Tibial artery (tissue), 4 donors: ENCODE results near the gene CMTM4.

Source experiments
- DNase-seq, 2 donors: peaks; one replicate each; pipeline ENCODE4 v3.0.0-alpha.2; 2019
- H3K27ac ChIP-seq, 2 donors: fragments of 200-600 bp; sonication (generic) in 1 of 2; 1 replicate in 1 of 2; 2 replicates in 1 of 2; pipeline ENCODE4 v1.5.1; 2018 to 2019; ENCODE audit warnings: mild to moderate bottlenecking in 1 of 2
- H3K27me3 ChIP-seq, 2 donors: fragments of 200-600 bp; sonication (generic) in 1 of 2; one replicate each; pipeline versions ENCODE4 v1.5.1 to v1.6.0; 2016 to 2019
- H3K36me3 ChIP-seq, 3 donors: fragments of 200-600 bp; sonication (generic) in 2 of 3; one replicate each; pipeline ENCODE4 v1.5.1; 2016 to 2019; ENCODE audit warnings: mild to moderate bottlenecking in 2 of 3
- H3K4me1 ChIP-seq, 4 donors: fragments of 200-600 bp; sonication (generic) in 2 of 4; 1 replicate in 3 of 4; 2 replicates in 1 of 4; pipeline ENCODE4 v1.5.1; 2016 to 2019
- H3K4me3 ChIP-seq, 2 donors: fragments of 200-600 bp; sonication (generic) in 1 of 2; 1 replicate in 1 of 2; 2 replicates in 1 of 2; pipeline ENCODE4 v1.5.1; 2018 to 2019; ENCODE audit warnings: mild to moderate bottlenecking in 2 of 2
- H3K9me3 ChIP-seq, 3 donors: fragments of 200-600 bp; sonication (generic) in 1 of 3; one replicate each; pipeline ENCODE4 v1.5.1; 2016 to 2019
- intact Hi-C: fragments of 100-400 bp; cut with DNase I; formaldehyde crosslinking; loops from one replicate; pipeline ENCODE4 v1.15.0; 2023; ENCODE audit warnings: low total_unique reads
- TF ChIP-seq, protein P1 (sequence below), 2 experiments: fragments of 200-600 bp in 1 of 2; fragments of 450-650 bp in 1 of 2; IDR thresholded peaks; one replicate each; pipeline ENCODE4 v1.5.1; 2017 to 2019; ENCODE audit warnings: antibody characterized with exemption in 2 of 2, mild to moderate bottlenecking in 1 of 2, moderate library complexity in 1 of 2

Gene CMTM4

DNA sequence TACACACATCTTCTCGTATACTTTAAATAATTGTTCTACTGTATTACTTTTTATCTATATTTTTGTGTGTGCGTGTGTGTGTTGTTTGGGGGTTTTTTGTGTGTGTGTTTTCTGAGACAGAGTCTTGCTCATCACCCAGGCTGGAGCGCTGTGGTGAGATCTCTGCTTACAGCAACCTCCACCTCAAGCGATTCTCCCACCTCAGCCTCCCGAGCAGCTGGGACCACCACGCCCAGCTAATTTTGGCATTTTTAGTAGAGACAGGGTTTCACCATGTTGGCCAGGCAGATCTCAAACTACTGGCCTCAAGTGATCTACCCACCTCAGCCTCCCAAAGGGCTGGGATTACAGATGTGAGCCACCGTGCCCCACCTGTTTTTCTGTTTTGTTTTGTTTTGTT is 1.5 kb upstream of the CMTM4 start:
- TF ChIP-seq, protein P1, sequence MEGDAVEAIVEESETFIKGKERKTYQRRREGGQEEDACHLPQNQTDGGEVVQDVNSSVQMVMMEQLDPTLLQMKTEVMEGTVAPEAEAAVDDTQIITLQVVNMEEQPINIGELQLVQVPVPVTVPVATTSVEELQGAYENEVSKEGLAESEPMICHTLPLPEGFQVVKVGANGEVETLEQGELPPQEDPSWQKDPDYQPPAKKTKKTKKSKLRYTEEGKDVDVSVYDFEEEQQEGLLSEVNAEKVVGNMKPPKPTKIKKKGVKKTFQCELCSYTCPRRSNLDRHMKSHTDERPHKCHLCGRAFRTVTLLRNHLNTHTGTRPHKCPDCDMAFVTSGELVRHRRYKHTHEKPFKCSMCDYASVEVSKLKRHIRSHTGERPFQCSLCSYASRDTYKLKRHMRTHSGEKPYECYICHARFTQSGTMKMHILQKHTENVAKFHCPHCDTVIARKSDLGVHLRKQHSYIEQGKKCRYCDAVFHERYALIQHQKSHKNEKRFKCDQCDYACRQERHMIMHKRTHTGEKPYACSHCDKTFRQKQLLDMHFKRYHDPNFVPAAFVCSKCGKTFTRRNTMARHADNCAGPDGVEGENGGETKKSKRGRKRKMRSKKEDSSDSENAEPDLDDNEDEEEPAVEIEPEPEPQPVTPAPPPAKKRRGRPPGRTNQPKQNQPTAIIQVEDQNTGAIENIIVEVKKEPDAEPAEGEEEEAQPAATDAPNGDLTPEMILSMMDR (IDR thresholded peaks at IDR 0.05) = no peak
- Histone ChIP-seq H3K36me3 (no peaks in the 10 kb centered on the region), H3K4me3 (no peak overlapping the region), H3K27ac (no peak overlapping the region), H3K27me3 (no peaks in the 10 kb centered on the region), H3K9me3 (no peaks in the 10 kb centered on the region), H3K4me1 (peaks cover 0 to 32% (median 15%) of the 10 kb centered on the region in 4 donors)
- intact Hi-C loops = no loop called here
- no peak for DNase-seq

DNA sequence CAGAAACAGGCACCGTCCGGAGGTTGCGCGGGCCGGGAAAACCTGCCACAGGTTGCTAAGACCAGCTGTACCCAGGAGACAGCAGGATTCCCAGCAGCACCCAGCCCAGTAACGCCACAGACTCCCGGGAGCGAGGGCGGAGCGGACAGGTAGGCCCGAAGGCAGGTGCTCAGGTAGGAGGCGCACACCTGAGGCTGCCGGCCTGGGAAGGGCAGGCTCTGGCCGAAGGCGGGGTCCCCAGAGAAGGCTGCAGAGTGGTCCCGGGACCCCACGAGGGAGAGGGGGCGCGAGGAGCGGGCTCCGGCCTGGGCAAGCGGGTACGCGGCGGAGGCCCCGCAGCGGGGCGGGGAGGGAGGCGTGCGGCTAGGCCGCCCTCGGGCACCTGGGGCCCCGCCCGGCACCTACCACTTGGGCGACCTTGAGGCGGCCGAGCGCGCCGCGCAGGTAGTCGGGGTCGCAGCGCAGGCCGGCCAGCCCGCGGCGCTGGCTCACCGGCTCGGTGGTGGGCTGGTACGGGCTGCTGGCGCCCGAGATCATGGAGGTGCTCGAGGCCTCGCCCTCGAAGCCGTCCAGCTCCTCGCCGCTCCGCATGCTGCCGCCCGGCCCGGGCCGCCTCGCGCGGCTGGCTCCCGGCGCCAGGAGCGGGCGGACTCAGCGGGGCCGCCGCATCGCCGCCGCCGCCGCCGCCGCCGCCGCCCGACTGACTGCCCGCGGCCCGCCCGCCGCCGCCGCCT is 441 bp downstream of the CMTM4 start:
- TF ChIP-seq, protein P1 (IDR thresholded peaks at IDR 0.05) = no peak
- peak in 1 of 2 donors; percentile 69 for DNase-seq
- Histone ChIP-seq H3K36me3 (no peaks in the 10 kb centered on the region), H3K27ac (peak overlapping the region; percentile 59 to 72), H3K9me3 (no peaks in the 10 kb centered on the region), H3K27me3 (no peaks in the 10 kb centered on the region), H3K4me3 (peak overlapping the region; percentile 82 to 93), H3K4me1 (peaks cover 0 to 28% (median 14%) of the 10 kb centered on the region in 4 donors)
- intact Hi-C loops = no loop called here

DNA sequence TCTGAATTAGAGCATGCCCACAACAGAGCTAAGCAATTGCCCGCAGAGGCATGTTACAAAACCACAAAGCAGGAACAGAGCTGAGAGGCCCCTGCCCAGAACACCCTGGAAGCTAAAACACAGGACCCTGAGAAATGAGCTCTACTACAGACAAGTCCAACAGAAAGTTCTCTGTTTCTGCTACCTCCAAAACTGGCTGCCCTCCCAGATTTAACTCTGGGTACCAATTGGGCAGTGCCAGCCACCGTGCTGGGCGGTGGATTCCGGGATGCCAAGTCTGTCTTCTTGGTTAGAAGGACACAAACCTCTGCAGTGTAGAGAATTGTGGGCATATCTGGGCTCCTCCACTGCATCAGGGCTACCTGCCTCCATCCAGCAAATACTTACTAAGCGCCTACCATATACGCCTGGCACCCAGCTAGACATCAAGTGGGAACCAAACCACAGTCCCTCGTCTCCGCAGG is 1.0 kb downstream of the CMTM4 start:
- H3K27ac ChIP-seq = peak overlapping the region; percentile 59 to 72
- no peaks in the 10 kb centered on the region for H3K36me3 ChIP-seq
- TF ChIP-seq, protein P1 (IDR thresholded peaks at IDR 0.05) = no peak
- H3K4me1 ChIP-seq = peaks cover 0 to 28% (median 14%) of the 10 kb centered on the region in 4 donors
- intact Hi-C loops = no loop called here
- H3K9me3 ChIP-seq = no peaks in the 10 kb centered on the region
- no peaks in the 10 kb centered on the region for H3K27me3 ChIP-seq
- peak in 1 of 2 donors; percentile 54 for DNase-seq
- H3K4me3 ChIP-seq = peak overlapping the region; percentile 82 to 93

DNA sequence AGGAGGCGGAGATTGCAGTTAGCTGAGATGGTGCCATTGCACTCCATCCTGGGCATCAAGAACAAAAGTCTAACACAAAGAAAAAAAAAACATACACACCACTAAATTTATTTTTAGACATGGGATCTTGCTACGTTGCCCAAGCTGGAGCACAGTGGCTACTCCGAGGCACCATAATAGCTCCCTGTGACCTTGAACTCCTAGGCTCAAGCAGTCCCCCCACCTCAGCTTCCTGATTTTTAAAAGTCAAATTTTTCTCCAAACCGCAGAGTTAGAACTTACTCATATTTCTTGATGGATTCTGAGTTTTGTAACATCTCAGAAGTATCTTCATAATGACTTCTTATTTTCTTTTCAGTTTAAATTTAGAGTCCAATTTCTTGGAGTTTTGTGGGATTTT is 3.4 kb downstream of the CMTM4 start:
- no peak overlapping the region for H3K27ac ChIP-seq
- H3K4me3 ChIP-seq = no peak overlapping the region
- DNase-seq = no peak
- intact Hi-C loops = no loop called here
- H3K27me3 ChIP-seq = no peaks in the 10 kb centered on the region
- no peaks in the 10 kb centered on the region for H3K36me3 ChIP-seq
- no peaks in the 10 kb centered on the region for H3K9me3 ChIP-seq
- H3K4me1 ChIP-seq = peaks cover 0 to 28% (median 14%) of the 10 kb centered on the region in 4 donors
- TF ChIP-seq, protein P1 (IDR thresholded peaks at IDR 0.05) = no peak

DNA sequence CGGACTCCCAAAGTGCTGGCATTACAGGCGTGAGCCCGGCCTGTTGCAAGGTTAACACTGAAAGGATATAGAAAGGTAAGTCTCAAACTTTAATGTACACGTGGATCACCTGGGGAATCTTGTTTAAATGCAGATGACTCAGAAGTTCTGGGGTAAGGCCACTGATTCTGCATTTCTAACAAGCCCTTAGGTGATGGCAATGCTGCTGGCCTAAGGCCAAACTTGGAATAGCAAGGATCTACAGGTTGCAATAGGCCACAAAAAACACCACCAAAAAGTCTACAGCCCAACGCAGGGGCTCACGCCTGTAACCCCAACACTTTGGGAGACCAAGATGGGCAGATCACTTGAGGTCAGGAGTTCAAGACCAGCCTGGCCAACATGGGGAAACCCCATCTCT is 4.2 kb downstream of the CMTM4 start:
- no peak for DNase-seq
- Histone ChIP-seq H3K4me1 (peaks cover 0 to 25% (median 14%) of the 10 kb centered on the region in 4 donors), H3K9me3 (no peaks in the 10 kb centered on the region), H3K27me3 (no peaks in the 10 kb centered on the region), H3K4me3 (no peak overlapping the region), H3K27ac (no peak overlapping the region), H3K36me3 (no peaks in the 10 kb centered on the region)
- intact Hi-C loops = no loop called here
- TF ChIP-seq, protein P1 (IDR thresholded peaks at IDR 0.05) = no peak
